ENCODE results near the gene L3MBTL1.

The L3MBTL1 gene

GRCh38 chr20:43558412-43559146 is 51.1 kb downstream of the L3MBTL1 start, which contains the start of gene SGK2:
SGK2 (plus strand) TSS chr20:43559027; CDS start chr20:43566496, 7,469 bp downstream.
- DNase-seq (ENCODE audit: low read depth in 3 of 3, low spot score in 1 of 3): no peak

- DNase-seq (ENCODE audit: low read depth in 3 of 3, low spot score in 1 of 3): no peak
Measured at GRCh38 chr20:43559147-43559987, 51.9 kb downstream of the L3MBTL1 start.

- no peak for DNase-seq (ENCODE audit: low read depth in 3 of 3, low spot score in 1 of 3)
Measured at GRCh38 chr20:43560974-43561373, 53.5 kb downstream of the L3MBTL1 start.

- no peak for DNase-seq (ENCODE audit: low read depth in 3 of 3, low spot score in 1 of 3)
Measured at GRCh38 chr20:43563429-43563828, 55.9 kb downstream of the L3MBTL1 start.

GRCh38 chr20:43563991-43564390 is 56.5 kb downstream of the L3MBTL1 start:
- DNase-seq (ENCODE audit: low read depth in 3 of 3, low spot score in 1 of 3): no peak

- no peak for DNase-seq (ENCODE audit: low read depth in 3 of 3, low spot score in 1 of 3)
Measured at GRCh38 chr20:43564455-43564854, 57.0 kb downstream of the L3MBTL1 start.

GRCh38 chr20:43564993-43565757 is 57.7 kb downstream of the L3MBTL1 start:
- no peak for DNase-seq (ENCODE audit: low read depth in 3 of 3, low spot score in 1 of 3)

- no peak for DNase-seq (ENCODE audit: low read depth in 3 of 3, low spot score in 1 of 3)
Measured at GRCh38 chr20:43565758-43566104, 58.2 kb downstream of the L3MBTL1 start.

GRCh38 chr20:43567477-43567876 is 60.0 kb downstream of the L3MBTL1 start:
- no peak for DNase-seq (ENCODE audit: low read depth in 3 of 3, low spot score in 1 of 3)

- no peak for DNase-seq (ENCODE audit: low read depth in 3 of 3, low spot score in 1 of 3)
Measured at GRCh38 chr20:43568706-43569105, 61.2 kb downstream of the L3MBTL1 start.

- no peak for DNase-seq (ENCODE audit: low read depth in 3 of 3, low spot score in 1 of 3)
Measured at GRCh38 chr20:43569282-43569681, 61.8 kb downstream of the L3MBTL1 start.

GRCh38 chr20:43570496-43570895 is 63.0 kb downstream of the L3MBTL1 start:
- no peak for DNase-seq (ENCODE audit: low read depth in 3 of 3, low spot score in 1 of 3)

- no peak for DNase-seq (ENCODE audit: low read depth in 3 of 3, low spot score in 1 of 3)
Measured at GRCh38 chr20:43571310-43571709, 63.8 kb downstream of the L3MBTL1 start.

GRCh38 chr20:43571771-43572170 is 64.3 kb downstream of the L3MBTL1 start:
- no peak for DNase-seq (ENCODE audit: low read depth in 3 of 3, low spot score in 1 of 3)

GRCh38 chr20:43572891-43573290 is 65.4 kb downstream of the L3MBTL1 start:
- no peak for DNase-seq (ENCODE audit: low read depth in 3 of 3, low spot score in 1 of 3)

- DNase-seq (ENCODE audit: low read depth in 3 of 3, low spot score in 1 of 3): no peak
Measured at GRCh38 chr20:43576108-43576507, 68.6 kb downstream of the L3MBTL1 start.

GRCh38 chr20:43579861-43580793 is 72.6 kb downstream of the L3MBTL1 start:
- DNase-seq (ENCODE audit: low read depth in 3 of 3, low spot score in 1 of 3): no peak

GRCh38 chr20:43583133-43583864 is 75.8 kb downstream of the L3MBTL1 start:
- DNase-seq (ENCODE audit: low read depth in 3 of 3, low spot score in 1 of 3): no peak

GRCh38 chr20:43583982-43584432 is 76.5 kb downstream of the L3MBTL1 start:
- no peak for DNase-seq (ENCODE audit: low read depth in 3 of 3, low spot score in 1 of 3)
